SK-N-SH (cell line): ENCODE measurements around the gene MYOM3. TPM values are rescaled to one million over a fixed set of nuclear protein-coding genes. Genes with fewer than 3 reads are reported as not detected.

ENCODE experiments used
- CTCF ChIA-PET: fragments of 300-600, 350-600 bp; formaldehyde crosslinking; extraction: SDS; loops from one replicate; lab custom pipeline; 2021; lab: Yijun Ruan, JAX
- POLR2A ChIA-PET: fragments of 350-600 bp; sonication (Branson Sonifier 250); formaldehyde crosslinking; extraction: SDS; loops from one replicate; lab custom pipeline; 2020; ENCODE audit warnings: antibody characterized with exemption, inconsistent platforms; lab: Yijun Ruan, JAX
- DNase-seq: peaks from one replicate; pipeline ENCODE4 v3.0.0; 2012
- H2AFZ ChIP-seq: fragments of 200-600 bp; sonication (generic); 2 replicates; pipeline ENCODE4 v1.8.1; 2016; ENCODE audit warnings: antibody characterized with exemption, mild to moderate bottlenecking, low read depth
- H3F3A ChIP-seq: fragments of 200-600 bp; sonication (generic); replicated peaks from 2 replicates; pipeline ENCODE3; 2016; ENCODE audit warnings: antibody characterized with exemption, mild to moderate bottlenecking; ENCODE audit not compliant: insufficient read depth
- H3K27ac ChIP-seq, 2 experiments: fragments of 200-500 bp in 1 of 2; fragments of 200-600 bp in 1 of 2; sonication (Bioruptor generic) in 1 of 2; sonication (generic), shearing (Covaris generic) in 1 of 2; 2 replicates each; pipeline versions ENCODE4 v1.5.1 to v1.6.1; 2014 to 2016; ENCODE audit warnings: low read depth in 2 of 2, inconsistent platforms in 1 of 2, low read length in 1 of 2, mild to moderate bottlenecking in 1 of 2, mixed read lengths in 1 of 2
- H3K27me3 ChIP-seq: fragments of 200-600 bp; sonication (generic), shearing (Covaris generic); 2 replicates; pipeline ENCODE4 v1.6.1; 2016; ENCODE audit warnings: mixed run types; ENCODE audit not compliant: insufficient read depth
- H3K36me3 ChIP-seq, 2 experiments: fragments of 200-500 bp in 1 of 2; fragments of 200-600 bp in 1 of 2; sonication (Bioruptor generic) in 1 of 2; sonication (generic) in 1 of 2; replicated peaks in 1 of 2; 2 replicates each; pipeline versions ENCODE3 to v1.5.1; 2014 to 2016; ENCODE audit warnings: low read length in 1 of 2, mild to moderate bottlenecking in 1 of 2; ENCODE audit not compliant: insufficient read depth in 2 of 2, control insufficient read depth in 1 of 2
- H3K4me1 ChIP-seq, 2 experiments: fragments of 200-500 bp in 1 of 2; fragments of 200-600 bp in 1 of 2; sonication (Bioruptor generic) in 1 of 2; sonication (generic), shearing (Covaris generic) in 1 of 2; 2 replicates each; pipeline versions ENCODE4 v1.5.1 to v1.6.1; 2014 to 2016; ENCODE audit warnings: low read depth in 1 of 2, low read length in 1 of 2, mixed run types in 1 of 2; ENCODE audit not compliant: insufficient read depth in 2 of 2, control insufficient read depth in 1 of 2
- H3K4me2 ChIP-seq: fragments of 200-600 bp; sonication (generic), shearing (Covaris generic); 2 replicates; pipeline ENCODE4 v1.6.1; 2017; ENCODE audit warnings: mixed run types
- H3K4me3 ChIP-seq, 2 experiments: fragments of 200-500 bp in 1 of 2; fragments of 200-600 bp in 1 of 2; sonication (Bioruptor generic) in 1 of 2; sonication (generic), shearing (Covaris generic) in 1 of 2; 2 replicates each; pipeline versions ENCODE4 v1.5.1 to v1.8.1; 2014 to 2016; ENCODE audit warnings: low read depth in 2 of 2, inconsistent platforms in 1 of 2, low read length in 1 of 2, mild to moderate bottlenecking in 1 of 2, mixed read lengths in 1 of 2, moderate library complexity in 1 of 2
- H3K79me2 ChIP-seq: fragments of 200-600 bp; sonication (generic); 2 replicates; pipeline ENCODE4 v1.8.1; 2017; ENCODE audit warnings: mild to moderate bottlenecking; ENCODE audit not compliant: insufficient read depth
- H3K9ac ChIP-seq: fragments of 200-600 bp; sonication (generic); 2 replicates; pipeline ENCODE4 v1.6.1; 2017; ENCODE audit warnings: mixed run types
- H3K9me2 ChIP-seq: fragments of 200-600 bp; sonication (generic); 2 replicates; pipeline ENCODE4 v1.6.1; 2017; ENCODE audit warnings: mixed run types
- H3K9me3 ChIP-seq: fragments of 200-600 bp; sonication (generic); 2 replicates; pipeline ENCODE4 v1.6.1; 2017; ENCODE audit warnings: mixed run types, mild to moderate bottlenecking, moderate library complexity
- H4K20me1 ChIP-seq: fragments of 200-600 bp; sonication (generic); 2 replicates; pipeline ENCODE4 v1.6.1; 2017; ENCODE audit warnings: mild to moderate bottlenecking, mixed run types; ENCODE audit not compliant: insufficient read depth
- ELF1 ChIP-seq: IDR thresholded peaks from 2 replicates; pipeline ENCODE4 v1.4.0; 2012
- EP300 ChIP-seq, 2 experiments: IDR thresholded peaks; 2 replicates each; pipeline versions ENCODE4 v1.4.0 to v1.6.1; 2012; ENCODE audit warnings: borderline replicate concordance in 1 of 2, low read depth in 1 of 2, low read length in 1 of 2
- EZH2phosphoT487 ChIP-seq: fragments of 200-600 bp; sonication (generic); IDR thresholded peaks from 2 replicates; pipeline ENCODE4 v1.6.1; 2017; ENCODE audit warnings: low read depth, mixed run types, mild to moderate bottlenecking, antibody characterized with exemption, moderate library complexity, borderline replicate concordance
- FOXM1 ChIP-seq: IDR thresholded peaks from 2 replicates; pipeline ENCODE4 v1.4.0; 2012; ENCODE audit warnings: low read depth, mild to moderate bottlenecking
- GABPA ChIP-seq: IDR thresholded peaks from 2 replicates; pipeline ENCODE4 v1.4.0; 2012; ENCODE audit warnings: low read depth, mild to moderate bottlenecking
- GATA2 ChIP-seq: sonication (generic); formaldehyde crosslinking; IDR thresholded peaks from 2 replicates; pipeline ENCODE4 v1.5.0; 2020; ENCODE audit warnings: mild to moderate bottlenecking, missing genetic modification reagents
- MEF2A ChIP-seq: IDR thresholded peaks from 2 replicates; pipeline ENCODE4 v1.4.0; 2012; ENCODE audit warnings: low read depth, borderline replicate concordance
- NFIC ChIP-seq: IDR thresholded peaks from 2 replicates; pipeline ENCODE4 v1.4.0; 2012; ENCODE audit warnings: borderline replicate concordance
- POLR2AphosphoS5 ChIP-seq: IDR thresholded peaks from 2 replicates; pipeline ENCODE4 v1.6.1; 2012; ENCODE audit warnings: low read depth, low read length
- RAD21 ChIP-seq: IDR thresholded peaks from 2 replicates; pipeline ENCODE4 v1.6.1; 2012; ENCODE audit warnings: mild to moderate bottlenecking, low read length
- RCOR1 ChIP-seq: fragments of 150-350 bp; IDR thresholded peaks from 2 replicates; pipeline ENCODE4 v1.6.1; 2017; ENCODE audit warnings: antibody characterized with exemption, low read length
- RXRA ChIP-seq: IDR thresholded peaks from 2 replicates; pipeline ENCODE4 v1.4.0; 2012; ENCODE audit warnings: low read depth, mild to moderate bottlenecking, borderline replicate concordance
- SMC3 ChIP-seq: IDR thresholded peaks from 2 replicates; pipeline ENCODE4 v1.6.1; 2012; ENCODE audit warnings: low read depth, low read length, improper control_type of control experiment
- TCF12 ChIP-seq: IDR thresholded peaks from 2 replicates; pipeline ENCODE4 v1.4.0; 2012
- TEAD4 ChIP-seq: IDR thresholded peaks from 2 replicates; pipeline ENCODE4 v1.4.0; 2012; ENCODE audit warnings: mild to moderate bottlenecking, borderline replicate concordance; ENCODE audit not compliant: insufficient read depth
- YY1 ChIP-seq: IDR thresholded peaks from 2 replicates; pipeline ENCODE4 v1.4.0; 2012; ENCODE audit warnings: low read depth, mild to moderate bottlenecking
- WGBS: methylation state at CpG from one replicate; pipeline ENCODE4 v1.1.6; 2017; ENCODE audit warnings: low lambda C conversion rate; 5-methylcytosine and 5-hydroxymethylcytosine counted together
- polyA plus RNA-seq, 3 experiments: library from polyadenylated mRNA; depleted of rRNA; stranded (reverse); fragments of >200 nt; gene quantifications; 2 replicates each; pipeline ENCODE4 v1.2.3, GENCODE V29; 2012

Gene MYOM3
- polyA plus RNA-seq, 1 of the 3 experiments (the other 2 are of a cell fraction): 0.02 TPM

DNA sequence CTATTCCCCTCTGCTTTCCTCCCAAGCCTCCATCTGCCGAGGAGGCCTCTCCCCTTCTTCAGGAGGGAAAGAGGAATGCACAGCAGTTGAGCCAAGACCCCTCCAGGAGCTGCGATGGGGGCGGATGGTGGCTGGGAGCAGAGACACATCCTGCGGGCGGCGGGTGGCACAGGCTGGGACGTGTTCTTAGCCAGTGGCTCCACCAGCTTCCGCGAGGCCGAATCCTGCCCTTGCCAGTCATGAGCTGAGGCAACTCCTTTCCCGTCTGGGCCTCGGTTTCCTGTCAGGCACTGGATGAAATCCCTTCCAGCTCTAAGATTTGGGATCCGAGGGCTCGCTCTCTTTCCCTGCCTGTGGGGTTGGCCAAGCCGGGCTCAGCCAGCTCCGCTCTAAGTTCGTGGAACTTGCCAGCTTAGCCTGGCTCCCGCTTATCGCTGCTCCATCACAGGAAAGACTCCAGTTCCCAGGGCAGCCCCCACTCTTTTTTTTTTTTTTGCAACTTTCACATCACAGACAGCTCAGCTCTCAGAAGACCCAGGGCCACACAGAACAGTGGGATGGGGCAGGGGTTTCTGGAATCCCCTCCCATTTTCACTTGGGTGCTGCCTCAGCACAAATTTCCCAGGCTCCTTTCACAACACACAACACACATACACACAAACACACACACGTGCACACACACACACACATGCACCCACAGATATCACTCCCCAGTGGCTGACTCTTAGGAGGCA lies 506 bp downstream of the MYOM3 start:
- peaks cover 10 to 42% of the 10 kb centered on the region in 2 experiments; a peak in 2 of 4 replicates for H3K4me1 ChIP-seq
- H3K9me2 ChIP-seq: no peaks in the 10 kb centered on the region
- H2AFZ ChIP-seq: no peak overlapping the region
- H3K4me2 ChIP-seq: no peak overlapping the region
- no peaks in the 10 kb centered on the region for H3F3A ChIP-seq
- WGBS: 79% methylated on average over 15 of the region's 20 CpGs
- no peak for TF ChIP-seq EP300 (IDR thresholded peaks at IDR 0.05; ENCODE audit: borderline replicate concordance in 1 of 2, low read depth in 1 of 2, low read length in 1 of 2)
- TF ChIP-seq GATA2 (CRISPR knock-in tag): peak; percentile 64
- ChIA-PET CTCF (interaction anchor here (0.6 to 5.3 kb wide), 9 partner anchors 9 to 723 kb away, joined by 3 to 39 read pairs (median 5); no protein-coding TSS in a partner anchor), POLR2A (interaction anchor here (0.5 to 1.6 kb wide), 2 partner anchors 9 to 629 kb away, joined by 3 to 7 read pairs; no protein-coding TSS in a partner anchor)
- no peaks in the 10 kb centered on the region for H4K20me1 ChIP-seq
- no peaks in the 10 kb centered on the region for H3K79me2 ChIP-seq
- no peak overlapping the region; a peak in 1 of 4 replicates for H3K4me3 ChIP-seq
- peak; percentile 63 for DNase-seq
- peak overlapping the region in 1 of 2 experiments; percentile 94; a peak in 2 of 4 replicates for H3K27ac ChIP-seq
- H3K36me3 ChIP-seq: no peaks in the 10 kb centered on the region
- no peaks in the 10 kb centered on the region for H3K9me3 ChIP-seq
- H3K27me3 ChIP-seq: no peaks in the 10 kb centered on the region; the same call in 1 of the 2 replicates
- no peak overlapping the region for H3K9ac ChIP-seq

DNA sequence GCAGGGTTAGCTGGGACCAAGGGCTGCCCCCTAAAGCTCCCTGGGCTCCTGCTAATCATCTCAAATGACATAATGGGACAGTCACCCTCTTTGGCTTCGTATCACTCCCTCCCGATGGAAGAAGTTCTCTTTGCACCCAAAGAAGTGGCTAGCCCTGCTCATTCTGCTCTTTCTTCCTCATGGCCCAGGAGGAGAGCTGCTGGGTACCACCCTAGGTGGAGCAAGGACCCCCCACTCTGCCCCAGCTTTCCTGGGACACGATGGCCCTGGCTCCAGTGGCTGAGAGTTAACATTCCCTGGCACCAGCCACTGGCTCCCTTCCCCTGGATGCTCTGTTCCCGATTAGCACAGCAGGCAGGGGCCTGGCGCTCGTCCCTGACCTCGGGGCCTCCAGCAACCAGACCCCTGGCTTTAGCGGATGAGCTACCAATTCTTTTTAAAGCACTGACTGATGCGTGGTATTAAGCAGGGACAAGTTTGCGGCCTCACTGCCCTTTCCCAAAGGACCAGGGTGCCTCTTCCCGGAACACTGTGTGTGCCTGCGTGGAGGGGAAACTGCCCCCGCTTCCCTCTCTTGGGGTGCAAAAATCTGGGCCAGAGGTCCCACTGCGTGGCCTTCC lies 1.2 kb downstream of the MYOM3 start:
- H3K27me3 ChIP-seq: no peaks in the 10 kb centered on the region
- no peaks in the 10 kb centered on the region for H4K20me1 ChIP-seq
- TF ChIP-seq EZH2phosphoT487: no peak
- TF ChIP-seq SMC3: no peak
- TF ChIP-seq TCF12: 0 out of 2 replicates have a peak, but pooled peaks have one; percentile 8
- no peak for TF ChIP-seq RAD21
- no peak for TF ChIP-seq RXRA
- no peak for TF ChIP-seq FOXM1
- peak in 1 of 2 experiments; percentile 72; a peak in 2 of 4 replicates for TF ChIP-seq EP300 (IDR thresholded peaks at IDR 0.05; ENCODE audit: borderline replicate concordance in 1 of 2, low read depth in 1 of 2, low read length in 1 of 2)
- no peak for TF ChIP-seq MEF2A
- no peak for TF ChIP-seq GATA2 (CRISPR knock-in tag)
- TF ChIP-seq NFIC: no peak
- no peak for TF ChIP-seq POLR2AphosphoS5
- TF ChIP-seq RCOR1: peak; percentile 82; the same call in 1 of the 2 replicates
- no peak for TF ChIP-seq YY1
- no peak for TF ChIP-seq GABPA
- no peak for TF ChIP-seq ELF1
- TF ChIP-seq TEAD4: no peak
- H3K36me3 ChIP-seq: no peaks in the 10 kb centered on the region
- CTCF ChIA-PET: interaction anchor here (0.8 to 5.3 kb wide), 7 partner anchors 9 to 282 kb away, joined by 3 to 39 read pairs (median 3); no protein-coding TSS in a partner anchor
- H3K9me2 ChIP-seq: no peaks in the 10 kb centered on the region
- no peak overlapping the region; a peak in 1 of 4 replicates for H3K4me3 ChIP-seq
- H3F3A ChIP-seq: no peaks in the 10 kb centered on the region
- POLR2A ChIA-PET: interaction anchor here (0.5 to 1.6 kb wide), 2 partner anchors 9 to 629 kb away, joined by 3 to 7 read pairs; no protein-coding TSS in a partner anchor
- H3K79me2 ChIP-seq: no peaks in the 10 kb centered on the region
- peak overlapping the region in 1 of 2 experiments; percentile 94; a peak in 2 of 4 replicates for H3K27ac ChIP-seq
- 62% methylated on average over 11 of the region's 14 CpGs for WGBS
- no peaks in the 10 kb centered on the region for H3K9me3 ChIP-seq
- no peak overlapping the region for H2AFZ ChIP-seq
- no peak overlapping the region for H3K4me2 ChIP-seq
- peaks cover 10 to 44% of the 10 kb centered on the region in 2 experiments; a peak in 2 of 4 replicates for H3K4me1 ChIP-seq
- DNase-seq: peak; percentile 93
- no peak overlapping the region for H3K9ac ChIP-seq
